ENCODE results near the gene C2orf72.

C2orf72 gene

GRCh38 chr2:231008131-231008530, 29.2 kb upstream of the C2orf72 start:
- H3K9me2 ChIP-seq (replicated peaks; ENCODE audit: control insufficient read depth, low read length): no peaks in the 10 kb centered on the region
- H4K20me1 ChIP-seq (ENCODE audit: control insufficient read depth, insufficient read depth, low read depth, low read length): no peaks in the 10 kb centered on the region
- no peak overlapping the region for H3K4me2 ChIP-seq (ENCODE audit: low read length)
- peaks cover 3% of the 10 kb centered on the region for H3K27me3 ChIP-seq (ENCODE audit: control insufficient read depth, low read length)
- H3K4me1 ChIP-seq (ENCODE audit: control insufficient read depth, low read length): no peaks in the 10 kb centered on the region
- no peaks in the 10 kb centered on the region for H3F3A ChIP-seq (ENCODE audit: control insufficient read depth, insufficient read depth)
- no peak overlapping the region for H3K4me3 ChIP-seq (ENCODE audit: low read length)
- H3K9me3 ChIP-seq (ENCODE audit: control insufficient read depth, insufficient read depth, low read length): peaks cover 9% of the 10 kb centered on the region
- H3K27ac ChIP-seq (ENCODE audit: low read depth, low read length): no peak overlapping the region
- no peaks in the 10 kb centered on the region for H3K36me3 ChIP-seq (ENCODE audit: control insufficient read depth, low read length)
- no peak for TF ChIP-seq EZH2phosphoT487 (IDR thresholded peaks at IDR 0.05; ENCODE audit: borderline replicate concordance, low read length)
- TF ChIP-seq CTCF (IDR thresholded peaks at IDR 0.05; ENCODE audit: low read depth, low read length, poor library complexity, severe bottlenecking): no peak
- H3K79me2 ChIP-seq (ENCODE audit: control insufficient read depth, low read length): no peaks in the 10 kb centered on the region

- no peaks in the 10 kb centered on the region for H4K20me1 ChIP-seq (ENCODE audit: control insufficient read depth, insufficient read depth, low read depth, low read length)
- peaks cover 9% of the 10 kb centered on the region for H3K9me3 ChIP-seq (ENCODE audit: control insufficient read depth, insufficient read depth, low read length)
- H3K27me3 ChIP-seq (ENCODE audit: control insufficient read depth, low read length): peaks cover 8% of the 10 kb centered on the region
- no peak overlapping the region for H3K27ac ChIP-seq (ENCODE audit: low read depth, low read length)
- no peaks in the 10 kb centered on the region for H3K9me2 ChIP-seq (replicated peaks; ENCODE audit: control insufficient read depth, low read length)
- H3K79me2 ChIP-seq (ENCODE audit: control insufficient read depth, low read length): no peaks in the 10 kb centered on the region
- H3K36me3 ChIP-seq (ENCODE audit: control insufficient read depth, low read length): no peaks in the 10 kb centered on the region
- H3K4me1 ChIP-seq (ENCODE audit: control insufficient read depth, low read length): no peaks in the 10 kb centered on the region
- no peak overlapping the region for H3K4me3 ChIP-seq (ENCODE audit: low read length)
- H3K4me2 ChIP-seq (ENCODE audit: low read length): no peak overlapping the region
- no peak for TF ChIP-seq CTCF (IDR thresholded peaks at IDR 0.05; ENCODE audit: low read depth, low read length, poor library complexity, severe bottlenecking)
- TF ChIP-seq EZH2phosphoT487 (IDR thresholded peaks at IDR 0.05; ENCODE audit: borderline replicate concordance, low read length): no peak
- no peaks in the 10 kb centered on the region for H3F3A ChIP-seq (ENCODE audit: control insufficient read depth, insufficient read depth)
Measured at GRCh38 chr2:231009236-231009919, 27.9 kb upstream of the C2orf72 start.

GRCh38 chr2:231010201-231010730, 27.1 kb upstream of the C2orf72 start:
- no peaks in the 10 kb centered on the region for H3F3A ChIP-seq (ENCODE audit: control insufficient read depth, insufficient read depth)
- H3K4me1 ChIP-seq (ENCODE audit: control insufficient read depth, low read length): no peaks in the 10 kb centered on the region
- H3K9me3 ChIP-seq (ENCODE audit: control insufficient read depth, insufficient read depth, low read length): peaks cover 2% of the 10 kb centered on the region
- no peaks in the 10 kb centered on the region for H3K79me2 ChIP-seq (ENCODE audit: control insufficient read depth, low read length)
- no peak overlapping the region for H3K4me2 ChIP-seq (ENCODE audit: low read length)
- H4K20me1 ChIP-seq (ENCODE audit: control insufficient read depth, insufficient read depth, low read depth, low read length): no peaks in the 10 kb centered on the region
- H3K27ac ChIP-seq (ENCODE audit: low read depth, low read length): no peak overlapping the region
- no peaks in the 10 kb centered on the region for H3K36me3 ChIP-seq (ENCODE audit: control insufficient read depth, low read length)
- H3K27me3 ChIP-seq (ENCODE audit: control insufficient read depth, low read length): peaks cover 13% of the 10 kb centered on the region
- TF ChIP-seq EZH2phosphoT487 (IDR thresholded peaks at IDR 0.05; ENCODE audit: borderline replicate concordance, low read length) (no peak), CTCF (IDR thresholded peaks at IDR 0.05; ENCODE audit: low read depth, low read length, poor library complexity, severe bottlenecking) (no peak)
- no peak overlapping the region for H3K4me3 ChIP-seq (ENCODE audit: low read length)
- H3K9me2 ChIP-seq (replicated peaks; ENCODE audit: control insufficient read depth, low read length): no peaks in the 10 kb centered on the region
